Activated CD4-positive, alpha-beta T cell treated with anti-CD3 and anti-CD28 coated beads, Interleukin-2, amount 10 ng/mL, durations not matched to agents 24 days and 14 days (primary cell): ENCODE measurements around the gene BMP8A. TPM values are rescaled to one million over a fixed set of nuclear protein-coding genes. Genes with fewer than 3 reads are reported as not detected.
A peak's percentile ranks its signal among the peaks of the same experiment; 100 is the strongest.

ENCODE experiments used
- DNase-seq: peaks from one replicate; pipeline ENCODE4 v3.0.0; 2022
- H3K27ac Mint-ChIP-seq: one replicate; pipeline ENCODE4 v1.8.0; 2022; ENCODE audit warnings: mild to moderate bottlenecking, mixed read lengths
- H3K27me3 Mint-ChIP-seq: one replicate; pipeline ENCODE4 v1.8.0; 2022; ENCODE audit warnings: mixed read lengths
- H3K36me3 Mint-ChIP-seq: one replicate; pipeline ENCODE4 v1.8.0; 2022; ENCODE audit warnings: low read depth, mild to moderate bottlenecking, mixed read lengths
- H3K4me1 Mint-ChIP-seq: one replicate; pipeline ENCODE4 v1.8.0; 2021; ENCODE audit warnings: mixed read lengths
- H3K4me3 Mint-ChIP-seq: one replicate; pipeline ENCODE4 v1.8.0; 2022; ENCODE audit warnings: mild to moderate bottlenecking, moderate library complexity, mixed read lengths
- H3K9me3 Mint-ChIP-seq: one replicate; pipeline ENCODE4 v1.8.0; 2021; ENCODE audit warnings: mixed read lengths
- intact Hi-C: fragments of 100-400 bp; cut with micrococcal nuclease; formaldehyde crosslinking; loops from one replicate; pipeline ENCODE4 v1.15.1; 2023
- total RNA-seq: library from RNA; stranded (reverse); gene quantifications from 2 replicates; pipeline ENCODE4 v1.2.3, GENCODE V29; 2022

Gene BMP8A
- total RNA-seq, 1 donor from 2014 or later = not detected

- intact Hi-C loops = loop anchor here (1.0 kb wide), 1 partner anchor 440 kb away; no protein-coding TSS in a partner anchor
- H3K4me3 Mint-ChIP-seq = no peak overlapping the region
- peak overlapping the region; percentile 36 for H3K27ac Mint-ChIP-seq
- H3K27me3 Mint-ChIP-seq = no peaks in the 10 kb centered on the region
- H3K9me3 Mint-ChIP-seq = no peaks in the 10 kb centered on the region
- H3K36me3 Mint-ChIP-seq = peaks cover 19% of the 10 kb centered on the region
- no peak for DNase-seq
- H3K4me1 Mint-ChIP-seq = peaks cover 2% of the 10 kb centered on the region
Observed at GRCh38 chr1:39538531-39539251, 47.3 kb downstream of the BMP8A start.

GRCh38 chr1:39539252-39539790, 47.9 kb downstream of the BMP8A start:
- no peaks in the 10 kb centered on the region for H3K27me3 Mint-ChIP-seq
- peak overlapping the region; percentile 36 for H3K27ac Mint-ChIP-seq
- no peak overlapping the region for H3K4me3 Mint-ChIP-seq
- peaks cover 22% of the 10 kb centered on the region for H3K36me3 Mint-ChIP-seq
- intact Hi-C loops = loop anchor here (1.0 kb wide), 1 partner anchor 441 kb away; no protein-coding TSS in a partner anchor
- H3K4me1 Mint-ChIP-seq = peaks cover 2% of the 10 kb centered on the region
- peak; percentile 84 for DNase-seq
- no peaks in the 10 kb centered on the region for H3K9me3 Mint-ChIP-seq

GRCh38 chr1:39540504-39541031, 49.1 kb downstream of the BMP8A start:
- DNase-seq = no peak
- Mint-ChIP-seq H3K4me3 (no peak overlapping the region), H3K4me1 (peaks cover 2% of the 10 kb centered on the region), H3K27ac (no peak overlapping the region), H3K36me3 (peaks cover 28% of the 10 kb centered on the region), H3K9me3 (no peaks in the 10 kb centered on the region), H3K27me3 (no peaks in the 10 kb centered on the region)
- intact Hi-C loops = no loop called here

GRCh38 chr1:39542924-39543323, 51.5 kb downstream of the BMP8A start:
- no peak for DNase-seq
- Mint-ChIP-seq H3K4me3 (no peak overlapping the region), H3K27me3 (no peaks in the 10 kb centered on the region), H3K36me3 (peaks cover 31% of the 10 kb centered on the region), H3K4me1 (peaks cover 2% of the 10 kb centered on the region), H3K27ac (no peak overlapping the region), H3K9me3 (no peaks in the 10 kb centered on the region)
- intact Hi-C loops = no loop called here

GRCh38 chr1:39544327-39544726, 52.9 kb downstream of the BMP8A start:
- Mint-ChIP-seq H3K36me3 (peaks cover 27% of the 10 kb centered on the region), H3K4me3 (no peak overlapping the region), H3K9me3 (no peaks in the 10 kb centered on the region), H3K27me3 (no peaks in the 10 kb centered on the region), H3K4me1 (no peaks in the 10 kb centered on the region), H3K27ac (no peak overlapping the region)
- DNase-seq = no peak
- intact Hi-C loops = no loop called here

- H3K27ac Mint-ChIP-seq = no peak overlapping the region
- no peaks in the 10 kb centered on the region for H3K4me1 Mint-ChIP-seq
- peaks cover 28% of the 10 kb centered on the region for H3K36me3 Mint-ChIP-seq
- H3K4me3 Mint-ChIP-seq = no peak overlapping the region
- no peaks in the 10 kb centered on the region for H3K9me3 Mint-ChIP-seq
- no peaks in the 10 kb centered on the region for H3K27me3 Mint-ChIP-seq
- intact Hi-C loops = no loop called here
- DNase-seq = no peak
Observed at GRCh38 chr1:39545531-39545930, 54.1 kb downstream of the BMP8A start.

GRCh38 chr1:39554277-39554676, 62.8 kb downstream of the BMP8A start:
- H3K36me3 Mint-ChIP-seq = peaks cover 23% of the 10 kb centered on the region
- H3K4me1 Mint-ChIP-seq = no peaks in the 10 kb centered on the region
- no peaks in the 10 kb centered on the region for H3K9me3 Mint-ChIP-seq
- H3K27me3 Mint-ChIP-seq = no peaks in the 10 kb centered on the region
- DNase-seq = no peak
- intact Hi-C loops = no loop called here
- no peak overlapping the region for H3K27ac Mint-ChIP-seq
- no peak overlapping the region for H3K4me3 Mint-ChIP-seq

- no peak for DNase-seq
- intact Hi-C loops = no loop called here
- Mint-ChIP-seq H3K36me3 (peaks cover 70% of the 10 kb centered on the region), H3K4me3 (no peak overlapping the region), H3K27ac (no peak overlapping the region), H3K4me1 (peaks cover 4% of the 10 kb centered on the region), H3K27me3 (no peaks in the 10 kb centered on the region), H3K9me3 (no peaks in the 10 kb centered on the region)
Observed at GRCh38 chr1:39561279-39561678, 69.8 kb downstream of the BMP8A start.

- intact Hi-C loops = no loop called here
- Mint-ChIP-seq H3K4me3 (no peak overlapping the region), H3K36me3 (peaks cover 84% of the 10 kb centered on the region), H3K27ac (peak overlapping the region; percentile 13), H3K27me3 (no peaks in the 10 kb centered on the region), H3K9me3 (no peaks in the 10 kb centered on the region), H3K4me1 (peaks cover 13% of the 10 kb centered on the region)
- DNase-seq = no peak
Observed at GRCh38 chr1:39562886-39563285, 71.5 kb downstream of the BMP8A start.

GRCh38 chr1:39563669-39564068, 72.2 kb downstream of the BMP8A start:
- no peaks in the 10 kb centered on the region for H3K9me3 Mint-ChIP-seq
- no peaks in the 10 kb centered on the region for H3K27me3 Mint-ChIP-seq
- peaks cover 13% of the 10 kb centered on the region for H3K4me1 Mint-ChIP-seq
- H3K36me3 Mint-ChIP-seq = peaks cover 87% of the 10 kb centered on the region
- intact Hi-C loops = no loop called here
- H3K27ac Mint-ChIP-seq = no peak overlapping the region
- no peak for DNase-seq
- no peak overlapping the region for H3K4me3 Mint-ChIP-seq

GRCh38 chr1:39564340-39564739, 72.9 kb downstream of the BMP8A start:
- Mint-ChIP-seq H3K4me3 (no peak overlapping the region), H3K36me3 (peaks cover 87% of the 10 kb centered on the region), H3K4me1 (peaks cover 13% of the 10 kb centered on the region), H3K27me3 (no peaks in the 10 kb centered on the region), H3K9me3 (no peaks in the 10 kb centered on the region), H3K27ac (no peak overlapping the region)
- DNase-seq = no peak
- intact Hi-C loops = no loop called here

GRCh38 chr1:39564941-39565340, 73.5 kb downstream of the BMP8A start:
- peak overlapping the region; percentile 48 for H3K27ac Mint-ChIP-seq
- peaks cover 87% of the 10 kb centered on the region for H3K36me3 Mint-ChIP-seq
- no peaks in the 10 kb centered on the region for H3K27me3 Mint-ChIP-seq
- H3K9me3 Mint-ChIP-seq = no peaks in the 10 kb centered on the region
- no peak for DNase-seq
- peaks cover 15% of the 10 kb centered on the region for H3K4me1 Mint-ChIP-seq
- intact Hi-C loops = no loop called here
- H3K4me3 Mint-ChIP-seq = no peak overlapping the region

GRCh38 chr1:39566441-39567137, 75.2 kb downstream of the BMP8A start:
- peak overlapping the region; percentile 16 for H3K27ac Mint-ChIP-seq
- no peaks in the 10 kb centered on the region for H3K9me3 Mint-ChIP-seq
- H3K4me3 Mint-ChIP-seq = no peak overlapping the region
- H3K4me1 Mint-ChIP-seq = peaks cover 19% of the 10 kb centered on the region
- no peaks in the 10 kb centered on the region for H3K27me3 Mint-ChIP-seq
- DNase-seq = no peak
- H3K36me3 Mint-ChIP-seq = peaks cover 82% of the 10 kb centered on the region
- intact Hi-C loops = no loop called here

GRCh38 chr1:39567302-39567701, 75.9 kb downstream of the BMP8A start:
- no peak for DNase-seq
- intact Hi-C loops = no loop called here
- no peaks in the 10 kb centered on the region for H3K9me3 Mint-ChIP-seq
- peaks cover 82% of the 10 kb centered on the region for H3K36me3 Mint-ChIP-seq
- H3K27ac Mint-ChIP-seq = no peak overlapping the region
- no peak overlapping the region for H3K4me3 Mint-ChIP-seq
- no peaks in the 10 kb centered on the region for H3K27me3 Mint-ChIP-seq
- peaks cover 25% of the 10 kb centered on the region for H3K4me1 Mint-ChIP-seq
